ENCODE results near the gene SRRM3.

DNA sequence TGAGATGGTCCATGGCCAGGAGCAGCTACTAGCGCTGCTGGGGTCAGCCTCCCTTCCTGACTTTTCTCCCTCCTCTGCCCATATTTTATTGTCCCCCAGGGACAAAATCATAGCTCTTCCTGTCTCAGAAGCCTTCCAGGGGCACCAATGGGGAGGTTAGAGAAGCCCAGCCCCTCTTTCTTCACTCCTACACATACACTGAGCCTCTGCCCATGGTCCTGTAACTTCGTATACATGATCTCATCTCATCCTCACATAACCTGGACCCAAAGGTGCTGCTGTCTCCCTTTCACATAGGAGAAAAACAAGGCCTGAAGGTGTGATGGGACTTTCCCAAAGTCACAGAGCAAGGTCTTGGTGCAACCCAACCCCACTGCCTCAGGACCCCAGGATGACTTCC is 2.5 kb downstream of the SRRM3 start:
- TF ChIP-seq, protein P1, sequence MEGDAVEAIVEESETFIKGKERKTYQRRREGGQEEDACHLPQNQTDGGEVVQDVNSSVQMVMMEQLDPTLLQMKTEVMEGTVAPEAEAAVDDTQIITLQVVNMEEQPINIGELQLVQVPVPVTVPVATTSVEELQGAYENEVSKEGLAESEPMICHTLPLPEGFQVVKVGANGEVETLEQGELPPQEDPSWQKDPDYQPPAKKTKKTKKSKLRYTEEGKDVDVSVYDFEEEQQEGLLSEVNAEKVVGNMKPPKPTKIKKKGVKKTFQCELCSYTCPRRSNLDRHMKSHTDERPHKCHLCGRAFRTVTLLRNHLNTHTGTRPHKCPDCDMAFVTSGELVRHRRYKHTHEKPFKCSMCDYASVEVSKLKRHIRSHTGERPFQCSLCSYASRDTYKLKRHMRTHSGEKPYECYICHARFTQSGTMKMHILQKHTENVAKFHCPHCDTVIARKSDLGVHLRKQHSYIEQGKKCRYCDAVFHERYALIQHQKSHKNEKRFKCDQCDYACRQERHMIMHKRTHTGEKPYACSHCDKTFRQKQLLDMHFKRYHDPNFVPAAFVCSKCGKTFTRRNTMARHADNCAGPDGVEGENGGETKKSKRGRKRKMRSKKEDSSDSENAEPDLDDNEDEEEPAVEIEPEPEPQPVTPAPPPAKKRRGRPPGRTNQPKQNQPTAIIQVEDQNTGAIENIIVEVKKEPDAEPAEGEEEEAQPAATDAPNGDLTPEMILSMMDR (IDR thresholded peaks at IDR 0.05): no peak
- TF ChIP-seq, protein P2, sequence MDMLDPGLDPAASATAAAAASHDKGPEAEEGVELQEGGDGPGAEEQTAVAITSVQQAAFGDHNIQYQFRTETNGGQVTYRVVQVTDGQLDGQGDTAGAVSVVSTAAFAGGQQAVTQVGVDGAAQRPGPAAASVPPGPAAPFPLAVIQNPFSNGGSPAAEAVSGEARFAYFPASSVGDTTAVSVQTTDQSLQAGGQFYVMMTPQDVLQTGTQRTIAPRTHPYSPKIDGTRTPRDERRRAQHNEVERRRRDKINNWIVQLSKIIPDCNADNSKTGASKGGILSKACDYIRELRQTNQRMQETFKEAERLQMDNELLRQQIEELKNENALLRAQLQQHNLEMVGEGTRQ (IDR thresholded peaks at IDR 0.05): no peak
- TF ChIP-seq, protein P3, sequence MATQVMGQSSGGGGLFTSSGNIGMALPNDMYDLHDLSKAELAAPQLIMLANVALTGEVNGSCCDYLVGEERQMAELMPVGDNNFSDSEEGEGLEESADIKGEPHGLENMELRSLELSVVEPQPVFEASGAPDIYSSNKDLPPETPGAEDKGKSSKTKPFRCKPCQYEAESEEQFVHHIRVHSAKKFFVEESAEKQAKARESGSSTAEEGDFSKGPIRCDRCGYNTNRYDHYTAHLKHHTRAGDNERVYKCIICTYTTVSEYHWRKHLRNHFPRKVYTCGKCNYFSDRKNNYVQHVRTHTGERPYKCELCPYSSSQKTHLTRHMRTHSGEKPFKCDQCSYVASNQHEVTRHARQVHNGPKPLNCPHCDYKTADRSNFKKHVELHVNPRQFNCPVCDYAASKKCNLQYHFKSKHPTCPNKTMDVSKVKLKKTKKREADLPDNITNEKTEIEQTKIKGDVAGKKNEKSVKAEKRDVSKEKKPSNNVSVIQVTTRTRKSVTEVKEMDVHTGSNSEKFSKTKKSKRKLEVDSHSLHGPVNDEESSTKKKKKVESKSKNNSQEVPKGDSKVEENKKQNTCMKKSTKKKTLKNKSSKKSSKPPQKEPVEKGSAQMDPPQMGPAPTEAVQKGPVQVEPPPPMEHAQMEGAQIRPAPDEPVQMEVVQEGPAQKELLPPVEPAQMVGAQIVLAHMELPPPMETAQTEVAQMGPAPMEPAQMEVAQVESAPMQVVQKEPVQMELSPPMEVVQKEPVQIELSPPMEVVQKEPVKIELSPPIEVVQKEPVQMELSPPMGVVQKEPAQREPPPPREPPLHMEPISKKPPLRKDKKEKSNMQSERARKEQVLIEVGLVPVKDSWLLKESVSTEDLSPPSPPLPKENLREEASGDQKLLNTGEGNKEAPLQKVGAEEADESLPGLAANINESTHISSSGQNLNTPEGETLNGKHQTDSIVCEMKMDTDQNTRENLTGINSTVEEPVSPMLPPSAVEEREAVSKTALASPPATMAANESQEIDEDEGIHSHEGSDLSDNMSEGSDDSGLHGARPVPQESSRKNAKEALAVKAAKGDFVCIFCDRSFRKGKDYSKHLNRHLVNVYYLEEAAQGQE (IDR thresholded peaks at IDR 0.05): no peak
- TF ChIP-seq POLR2A (IDR thresholded peaks at IDR 0.05; ENCODE audit: low read length) (no peak), POLR2AphosphoS2 (conservative IDR thresholded peaks at IDR 0.05; ENCODE audit: low read length) (no peak), RFX5 (IDR thresholded peaks at IDR 0.05) (no peak)
